SK-N-SH (cell line): Measurements from ENCODE around the gene CAMK2D. TPM values are rescaled to one million over a fixed set of nuclear protein-coding genes. Genes with fewer than 3 reads are reported as not detected.
A peak's percentile ranks its signal among the peaks of the same experiment; 100 is the strongest.

Experiments
- CTCF ChIA-PET: fragments of 300-600, 350-600 bp; formaldehyde crosslinking; extraction: SDS; loops from one replicate; lab custom pipeline; 2021; lab: Yijun Ruan, JAX
- POLR2A ChIA-PET: fragments of 350-600 bp; sonication (Branson Sonifier 250); formaldehyde crosslinking; extraction: SDS; loops from one replicate; lab custom pipeline; 2020; ENCODE audit warnings: antibody characterized with exemption, inconsistent platforms; lab: Yijun Ruan, JAX
- DNase-seq: peaks from one replicate; pipeline ENCODE4 v3.0.0; 2012
- H2AFZ ChIP-seq: fragments of 200-600 bp; sonication (generic); 2 replicates; pipeline ENCODE4 v1.8.1; 2016; ENCODE audit warnings: antibody characterized with exemption, mild to moderate bottlenecking, low read depth
- H3F3A ChIP-seq: fragments of 200-600 bp; sonication (generic); replicated peaks from 2 replicates; pipeline ENCODE3; 2016; ENCODE audit warnings: antibody characterized with exemption, mild to moderate bottlenecking; ENCODE audit not compliant: insufficient read depth
- H3K27ac ChIP-seq, 2 experiments: fragments of 200-500 bp in 1 of 2; fragments of 200-600 bp in 1 of 2; sonication (Bioruptor generic) in 1 of 2; sonication (generic), shearing (Covaris generic) in 1 of 2; 2 replicates each; pipeline versions ENCODE4 v1.5.1 to v1.6.1; 2014 to 2016; ENCODE audit warnings: low read depth in 2 of 2, inconsistent platforms in 1 of 2, low read length in 1 of 2, mild to moderate bottlenecking in 1 of 2, mixed read lengths in 1 of 2
- H3K27me3 ChIP-seq: fragments of 200-600 bp; sonication (generic), shearing (Covaris generic); 2 replicates; pipeline ENCODE4 v1.6.1; 2016; ENCODE audit warnings: mixed run types; ENCODE audit not compliant: insufficient read depth
- H3K36me3 ChIP-seq, 2 experiments: fragments of 200-500 bp in 1 of 2; fragments of 200-600 bp in 1 of 2; sonication (Bioruptor generic) in 1 of 2; sonication (generic) in 1 of 2; replicated peaks in 1 of 2; 2 replicates each; pipeline versions ENCODE3 to v1.5.1; 2014 to 2016; ENCODE audit warnings: low read length in 1 of 2, mild to moderate bottlenecking in 1 of 2; ENCODE audit not compliant: insufficient read depth in 2 of 2, control insufficient read depth in 1 of 2
- H3K4me1 ChIP-seq, 2 experiments: fragments of 200-500 bp in 1 of 2; fragments of 200-600 bp in 1 of 2; sonication (Bioruptor generic) in 1 of 2; sonication (generic), shearing (Covaris generic) in 1 of 2; 2 replicates each; pipeline versions ENCODE4 v1.5.1 to v1.6.1; 2014 to 2016; ENCODE audit warnings: low read depth in 1 of 2, low read length in 1 of 2, mixed run types in 1 of 2; ENCODE audit not compliant: insufficient read depth in 2 of 2, control insufficient read depth in 1 of 2
- H3K4me2 ChIP-seq: fragments of 200-600 bp; sonication (generic), shearing (Covaris generic); 2 replicates; pipeline ENCODE4 v1.6.1; 2017; ENCODE audit warnings: mixed run types
- H3K4me3 ChIP-seq, 2 experiments: fragments of 200-500 bp in 1 of 2; fragments of 200-600 bp in 1 of 2; sonication (Bioruptor generic) in 1 of 2; sonication (generic), shearing (Covaris generic) in 1 of 2; 2 replicates each; pipeline versions ENCODE4 v1.5.1 to v1.8.1; 2014 to 2016; ENCODE audit warnings: low read depth in 2 of 2, inconsistent platforms in 1 of 2, low read length in 1 of 2, mild to moderate bottlenecking in 1 of 2, mixed read lengths in 1 of 2, moderate library complexity in 1 of 2
- H3K79me2 ChIP-seq: fragments of 200-600 bp; sonication (generic); 2 replicates; pipeline ENCODE4 v1.8.1; 2017; ENCODE audit warnings: mild to moderate bottlenecking; ENCODE audit not compliant: insufficient read depth
- H3K9ac ChIP-seq: fragments of 200-600 bp; sonication (generic); 2 replicates; pipeline ENCODE4 v1.6.1; 2017; ENCODE audit warnings: mixed run types
- H3K9me2 ChIP-seq: fragments of 200-600 bp; sonication (generic); 2 replicates; pipeline ENCODE4 v1.6.1; 2017; ENCODE audit warnings: mixed run types
- H3K9me3 ChIP-seq: fragments of 200-600 bp; sonication (generic); 2 replicates; pipeline ENCODE4 v1.6.1; 2017; ENCODE audit warnings: mixed run types, mild to moderate bottlenecking, moderate library complexity
- H4K20me1 ChIP-seq: fragments of 200-600 bp; sonication (generic); 2 replicates; pipeline ENCODE4 v1.6.1; 2017; ENCODE audit warnings: mild to moderate bottlenecking, mixed run types; ENCODE audit not compliant: insufficient read depth
- EP300 ChIP-seq, 2 experiments: IDR thresholded peaks; 2 replicates each; pipeline versions ENCODE4 v1.4.0 to v1.6.1; 2012; ENCODE audit warnings: borderline replicate concordance in 1 of 2, low read depth in 1 of 2, low read length in 1 of 2
- FOSL2 ChIP-seq: IDR thresholded peaks from 2 replicates; pipeline ENCODE4 v1.4.0; 2012; ENCODE audit warnings: low read depth, mild to moderate bottlenecking, moderate library complexity, borderline replicate concordance
- MAX ChIP-seq: IDR thresholded peaks from 2 replicates; pipeline ENCODE4 v1.4.0; 2012; ENCODE audit warnings: low read depth
- PBX3 ChIP-seq: IDR thresholded peaks from 2 replicates; pipeline ENCODE4; 2012
- POLR2AphosphoS5 ChIP-seq: IDR thresholded peaks from 2 replicates; pipeline ENCODE4 v1.6.1; 2012; ENCODE audit warnings: low read depth, low read length
- RAD21 ChIP-seq: IDR thresholded peaks from 2 replicates; pipeline ENCODE4 v1.6.1; 2012; ENCODE audit warnings: mild to moderate bottlenecking, low read length
- REST ChIP-seq: IDR thresholded peaks from 2 replicates; pipeline ENCODE4 v1.6.1; 2012; ENCODE audit warnings: mild to moderate bottlenecking, low read depth, low read length, moderate library complexity
- SMC3 ChIP-seq: IDR thresholded peaks from 2 replicates; pipeline ENCODE4 v1.6.1; 2012; ENCODE audit warnings: low read depth, low read length, improper control_type of control experiment
- TCF12 ChIP-seq: IDR thresholded peaks from 2 replicates; pipeline ENCODE4 v1.4.0; 2012
- TEAD4 ChIP-seq: IDR thresholded peaks from 2 replicates; pipeline ENCODE4 v1.4.0; 2012; ENCODE audit warnings: mild to moderate bottlenecking, borderline replicate concordance; ENCODE audit not compliant: insufficient read depth
- WGBS: methylation state at CpG from one replicate; pipeline ENCODE4 v1.1.6; 2017; ENCODE audit warnings: low lambda C conversion rate; 5-methylcytosine and 5-hydroxymethylcytosine counted together
- polyA plus RNA-seq, 3 experiments: library from polyadenylated mRNA; depleted of rRNA; stranded (reverse); fragments of >200 nt; gene quantifications; 2 replicates each; pipeline ENCODE4 v1.2.3, GENCODE V29; 2012
- TF ChIP-seq, protein P1 (sequence below): IDR thresholded peaks from 2 replicates; pipeline ENCODE4 v1.4.0; 2012; ENCODE audit warnings: low read depth, borderline replicate concordance
- TF ChIP-seq, protein P2 (sequence below): IDR thresholded peaks from 2 replicates; pipeline ENCODE4 v1.4.0; 2012; ENCODE audit warnings: low read depth, borderline replicate concordance

The CAMK2D gene
- polyA plus RNA-seq, 1 of the 3 experiments (the other 2 are of a cell fraction) = 17.0 TPM

DNA sequence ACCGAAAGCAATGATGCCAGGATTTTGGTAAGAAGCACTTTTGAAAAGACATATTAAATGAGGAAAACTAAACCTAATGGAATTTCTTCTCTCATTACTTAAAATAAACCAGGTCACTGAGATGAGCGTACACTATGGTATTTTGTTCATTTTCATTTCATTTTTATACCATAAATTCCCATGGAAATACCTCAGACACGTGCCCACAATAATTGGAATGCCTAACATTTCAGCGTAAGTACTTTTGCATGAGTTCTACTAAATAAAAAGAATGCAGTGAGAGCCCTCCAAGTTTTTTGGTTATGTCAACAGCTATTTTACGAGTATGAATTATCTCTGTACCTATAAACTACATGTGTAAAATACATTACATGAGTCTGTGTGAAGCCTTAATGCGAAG lies 3.2 kb downstream of the CAMK2D start:
- Histone ChIP-seq H3K9me2 (no peaks in the 10 kb centered on the region), H3K4me2 (peak overlapping the region; percentile 97), H3K36me3 (peaks cover 11 to 27% of the 10 kb centered on the region in 2 experiments), H3F3A (peaks cover 31% of the 10 kb centered on the region), H3K9ac (peak overlapping the region; percentile 96; the same call in 1 of the 2 replicates), H3K4me1 (peaks cover 5 to 22% of the 10 kb centered on the region in 2 experiments; a peak in 3 of 4 replicates), H3K79me2 (peaks cover 76% of the 10 kb centered on the region), H2AFZ (no peak overlapping the region), H3K9me3 (no peaks in the 10 kb centered on the region), H4K20me1 (no peaks in the 10 kb centered on the region; the same call in 1 of the 2 replicates), H3K4me3 (peak overlapping the region; percentile 97; a peak in 3 of 4 replicates), H3K27me3 (no peaks in the 10 kb centered on the region), H3K27ac (peak overlapping the region; percentile 52 to 53; a peak in 3 of 4 replicates)
- POLR2A ChIA-PET = no interaction called here
- no peak for DNase-seq
- TF ChIP-seq POLR2AphosphoS5 (no peak), REST (no peak), EP300 (IDR thresholded peaks at IDR 0.05; ENCODE audit: borderline replicate concordance in 1 of 2, low read depth in 1 of 2, low read length in 1 of 2) (peak in 1 of 2 experiments; percentile 31; a peak in 1 of 4 replicates), PBX3 (0 out of 2 replicates have a peak, but pooled peaks have one; percentile 6), RAD21 (no peak), MAX (peak; percentile 39; the same call in 1 of the 2 replicates), TCF12 (peak; percentile 63), FOSL2 (no peak), TEAD4 (peak; percentile 59), SMC3 (no peak)
- TF ChIP-seq, protein P1, sequence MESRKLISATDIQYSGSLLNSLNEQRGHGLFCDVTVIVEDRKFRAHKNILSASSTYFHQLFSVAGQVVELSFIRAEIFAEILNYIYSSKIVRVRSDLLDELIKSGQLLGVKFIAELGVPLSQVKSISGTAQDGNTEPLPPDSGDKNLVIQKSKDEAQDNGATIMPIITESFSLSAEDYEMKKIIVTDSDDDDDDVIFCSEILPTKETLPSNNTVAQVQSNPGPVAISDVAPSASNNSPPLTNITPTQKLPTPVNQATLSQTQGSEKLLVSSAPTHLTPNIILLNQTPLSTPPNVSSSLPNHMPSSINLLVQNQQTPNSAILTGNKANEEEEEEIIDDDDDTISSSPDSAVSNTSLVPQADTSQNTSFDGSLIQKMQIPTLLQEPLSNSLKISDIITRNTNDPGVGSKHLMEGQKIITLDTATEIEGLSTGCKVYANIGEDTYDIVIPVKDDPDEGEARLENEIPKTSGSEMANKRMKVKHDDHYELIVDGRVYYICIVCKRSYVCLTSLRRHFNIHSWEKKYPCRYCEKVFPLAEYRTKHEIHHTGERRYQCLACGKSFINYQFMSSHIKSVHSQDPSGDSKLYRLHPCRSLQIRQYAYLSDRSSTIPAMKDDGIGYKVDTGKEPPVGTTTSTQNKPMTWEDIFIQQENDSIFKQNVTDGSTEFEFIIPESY = no peak
- TF ChIP-seq, protein P2, sequence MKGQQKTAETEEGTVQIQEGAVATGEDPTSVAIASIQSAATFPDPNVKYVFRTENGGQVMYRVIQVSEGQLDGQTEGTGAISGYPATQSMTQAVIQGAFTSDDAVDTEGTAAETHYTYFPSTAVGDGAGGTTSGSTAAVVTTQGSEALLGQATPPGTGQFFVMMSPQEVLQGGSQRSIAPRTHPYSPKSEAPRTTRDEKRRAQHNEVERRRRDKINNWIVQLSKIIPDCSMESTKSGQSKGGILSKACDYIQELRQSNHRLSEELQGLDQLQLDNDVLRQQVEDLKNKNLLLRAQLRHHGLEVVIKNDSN = 0 out of 2 replicates have a peak, but pooled peaks have one; percentile 25
- CTCF ChIA-PET = interaction anchor here (0.6 to 1.3 kb wide), 2 partner anchors 118 to 211 kb away, joined by 3 to 9 read pairs; no protein-coding TSS in a partner anchor
- 29% methylated on average over 6 of the region's 6 CpGs for WGBS
